AG04450 (cell line): ENCODE data around the gene NOC2L. TPM values are rescaled to one million over a fixed set of nuclear protein-coding genes. Genes with fewer than 3 reads are reported as not detected.

Experiments used
- CTCF ChIA-PET: fragments of 300-600, 350-600 bp; formaldehyde crosslinking; extraction: SDS; loops from one replicate; lab custom pipeline; 2022; ENCODE audit warnings: antibody characterized with exemption, inconsistent platforms; lab: Charles Lee
- POLR2A ChIA-PET: fragments of 350-600 bp; formaldehyde crosslinking; extraction: SDS; loops from one replicate; lab custom pipeline; 2021; ENCODE audit warnings: antibody characterized with exemption, inconsistent platforms; lab: Yijun Ruan, JAX
- DNase-seq: peaks from one replicate; pipeline ENCODE4 v3.0.0-alpha.2; 2011; ENCODE audit warnings: low read depth, low spot score
- H3K27ac ChIP-seq: one replicate; pipeline ENCODE4 v1.5.1; 2012; ENCODE audit warnings: low read depth, low read length, control low read depth
- H3K27me3 ChIP-seq: one replicate; pipeline ENCODE4 v1.6.0; 2012; ENCODE audit warnings: low read length; ENCODE audit not compliant: control insufficient read depth, insufficient read depth
- H3K4me3 ChIP-seq: 2 replicates; pipeline ENCODE4 v1.5.1; 2011; ENCODE audit warnings: mild to moderate bottlenecking, low read depth, low read length, control low read depth
- H3K9me3 ChIP-seq: 2 replicates; pipeline ENCODE4 v1.5.1; 2012; ENCODE audit warnings: low read length; ENCODE audit not compliant: control insufficient read depth, insufficient read depth
- CTCF ChIP-seq: IDR thresholded peaks from 2 replicates; pipeline ENCODE4 v1.5.1; 2011; ENCODE audit warnings: low read depth, low read length, control low read depth, inconsistent platforms
- polyA plus RNA-seq: library from polyadenylated mRNA; depleted of rRNA; stranded (reverse); fragments of >200 nt; gene quantifications from 2 replicates; pipeline ENCODE4 v1.2.3, GENCODE V29; 2011

NOC2L gene
- polyA plus RNA-seq, 1 experiment, result 36.1 TPM

GRCh38 chr1:925561-926421, 33.3 kb downstream of the NOC2L start:
- DNase-seq, result no peak
- Histone ChIP-seq H3K9me3 (no peaks in the 10 kb centered on the region; the same call in 1 of the 2 replicates), H3K27me3 (peaks cover 7% of the 10 kb centered on the region), H3K27ac (no peak overlapping the region), H3K4me3 (peak overlapping the region; percentile 27)
- ChIA-PET CTCF (no interaction called here), POLR2A (no interaction called here)
- TF ChIP-seq CTCF, result no peak

GRCh38 chr1:924656-925560, 34.1 kb downstream of the NOC2L start:
- CTCF ChIA-PET, result no interaction called here
- H3K27ac ChIP-seq, result no peak overlapping the region
- H3K27me3 ChIP-seq, result peaks cover 7% of the 10 kb centered on the region
- no peak for TF ChIP-seq CTCF
- H3K4me3 ChIP-seq, result peak overlapping the region; percentile 50
- H3K9me3 ChIP-seq, result no peaks in the 10 kb centered on the region; the same call in 1 of the 2 replicates
- POLR2A ChIA-PET, result interaction anchor here (0.6 kb wide), 1 partner anchor 8 kb away, joined by 6 read pairs; no protein-coding TSS in a partner anchor
- DNase-seq, result no peak

GRCh38 chr1:923991-924655, 34.9 kb downstream of the NOC2L start:
- no peak overlapping the region for H3K27ac ChIP-seq
- H3K27me3 ChIP-seq, result peaks cover 7% of the 10 kb centered on the region
- H3K4me3 ChIP-seq, result peak overlapping the region; percentile 50; the same call in 1 of the 2 replicates
- no peaks in the 10 kb centered on the region; the same call in 1 of the 2 replicates for H3K9me3 ChIP-seq
- no peak for TF ChIP-seq CTCF
- DNase-seq, result no peak
- POLR2A ChIA-PET, result interaction anchor here (0.6 to 1.1 kb wide), 2 partner anchors 9 to 18 kb away, joined by 6 to 8 read pairs; no protein-coding TSS in a partner anchor
- CTCF ChIA-PET, result no interaction called here

- Histone ChIP-seq H3K9me3 (no peaks in the 10 kb centered on the region; the same call in 1 of the 2 replicates), H3K27ac (no peak within 1 kb of the TSS), H3K27me3 (peaks cover 7% of the 10 kb centered on the region), H3K4me3 (peak within 1 kb of the TSS; percentile 50)
- no peak for TF ChIP-seq CTCF
- peak; percentile 32 for DNase-seq
- POLR2A ChIA-PET, result interaction anchor here (1.1 kb wide), 1 partner anchor 19 kb away, joined by 8 read pairs; no protein-coding TSS in a partner anchor
- CTCF ChIA-PET, result interaction anchor here (0.7 kb wide), 1 partner anchor 13 kb away, joined by 3 read pairs; no protein-coding TSS in a partner anchor
Measured at GRCh38 chr1:923131-923990, 35.7 kb downstream of the NOC2L start, which contains the start of gene SAMD11. SAMD11 (plus strand) TSS chr1:923923; CDS start chr1:924432, 509 bp downstream.
